ENCODE data around the gene PGGHG.

PGGHG gene

GRCh38 chr11:269146-269890 is 19.6 kb upstream of the PGGHG start:
- DNase-seq (ENCODE audit: low read depth) = no peak

- DNase-seq (ENCODE audit: low read depth) = no peak
These were observed 18.2 kb upstream of the PGGHG start for GRCh38 chr11:270451-271318.

- no peak for DNase-seq (ENCODE audit: low read depth)
These were observed 17.6 kb upstream of the PGGHG start for GRCh38 chr11:271319-271715.

- no peak for DNase-seq (ENCODE audit: low read depth)
These were observed 16.6 kb upstream of the PGGHG start for GRCh38 chr11:272195-272930.

- DNase-seq (ENCODE audit: low read depth) = no peak
These were observed 16.1 kb upstream of the PGGHG start for GRCh38 chr11:272931-273198.

- DNase-seq (ENCODE audit: low read depth) = no peak
These were observed 12.7 kb upstream of the PGGHG start for GRCh38 chr11:276219-276618.

- no peak for DNase-seq (ENCODE audit: low read depth)
These were observed 10.7 kb upstream of the PGGHG start, which contains the start of gene NLRP6 for GRCh38 chr11:278001-278951. Gene NLRP6, plus strand, starts transcription at chr11:278407. Its CDS starts 163 bp downstream, at chr11:278570.

GRCh38 chr11:279040-279965 is 9.6 kb upstream of the PGGHG start:
- no peak for DNase-seq (ENCODE audit: low read depth)

GRCh38 chr11:279966-280705 is 8.8 kb upstream of the PGGHG start:
- DNase-seq (ENCODE audit: low read depth) = no peak

GRCh38 chr11:280706-281485 is 8.0 kb upstream of the PGGHG start:
- DNase-seq (ENCODE audit: low read depth) = no peak

GRCh38 chr11:281486-282161 is 7.3 kb upstream of the PGGHG start:
- DNase-seq (ENCODE audit: low read depth) = no peak

GRCh38 chr11:282171-282570 is 6.8 kb upstream of the PGGHG start:
- DNase-seq (ENCODE audit: low read depth) = no peak

GRCh38 chr11:282630-283360 is 6.1 kb upstream of the PGGHG start:
- DNase-seq (ENCODE audit: low read depth) = no peak

GRCh38 chr11:283405-284104 is 5.4 kb upstream of the PGGHG start:
- no peak for DNase-seq (ENCODE audit: low read depth)

- DNase-seq (ENCODE audit: low read depth) = no peak
These were observed 4.6 kb upstream of the PGGHG start for GRCh38 chr11:284105-285020.
